ENCODE results near the gene CDH23.

CDH23 gene

GRCh38 chr10:71478173-71478572 lies 81.5 kb downstream of the CDH23 start:
- H3K4me3 ChIP-seq (ENCODE audit: low read depth, low read length) = no peak overlapping the region
- DNase-seq (ENCODE audit: low read depth) = no peak
- in situ Hi-C loops (cut with HindIII; ENCODE audit: low sequenced_read_pairs) = no loop called here
- no peak for TF ChIP-seq CTCF (IDR thresholded peaks at IDR 0.05; ENCODE audit: low read depth, low read length, missing control alignments)

DNA sequence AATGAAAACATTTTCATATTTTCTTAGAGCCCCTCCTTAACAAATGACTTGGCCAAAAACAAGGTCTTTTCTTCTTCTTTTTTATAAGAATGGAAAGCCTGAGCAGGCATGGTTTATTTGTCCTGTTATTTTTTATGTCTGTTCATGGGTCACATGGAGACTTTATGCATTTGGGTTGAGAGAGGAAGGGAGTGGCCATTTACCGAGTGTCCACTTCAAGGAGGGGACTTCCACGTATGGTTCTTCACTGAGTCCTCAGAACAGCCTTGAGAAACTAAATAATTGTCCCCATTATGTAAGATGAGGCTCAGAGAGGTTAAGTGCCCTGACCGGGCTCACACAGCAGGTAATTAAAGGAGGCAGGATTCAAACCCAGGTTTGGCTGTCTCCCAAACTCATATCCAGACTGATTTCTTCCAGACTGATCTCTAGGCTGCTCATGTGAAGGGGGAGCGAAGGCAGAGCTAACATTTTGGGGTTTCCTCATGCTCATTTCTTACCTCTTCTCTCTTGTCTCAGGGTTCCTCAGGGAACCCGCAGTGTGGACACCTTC lies 82.2 kb downstream of the CDH23 start:
- no peak overlapping the region for H3K4me3 ChIP-seq (ENCODE audit: low read depth, low read length)
- in situ Hi-C loops (cut with HindIII; ENCODE audit: low sequenced_read_pairs) = no loop called here
- no peak for TF ChIP-seq CTCF (IDR thresholded peaks at IDR 0.05; ENCODE audit: low read depth, low read length, missing control alignments)
- DNase-seq (ENCODE audit: low read depth) = no peak

DNA sequence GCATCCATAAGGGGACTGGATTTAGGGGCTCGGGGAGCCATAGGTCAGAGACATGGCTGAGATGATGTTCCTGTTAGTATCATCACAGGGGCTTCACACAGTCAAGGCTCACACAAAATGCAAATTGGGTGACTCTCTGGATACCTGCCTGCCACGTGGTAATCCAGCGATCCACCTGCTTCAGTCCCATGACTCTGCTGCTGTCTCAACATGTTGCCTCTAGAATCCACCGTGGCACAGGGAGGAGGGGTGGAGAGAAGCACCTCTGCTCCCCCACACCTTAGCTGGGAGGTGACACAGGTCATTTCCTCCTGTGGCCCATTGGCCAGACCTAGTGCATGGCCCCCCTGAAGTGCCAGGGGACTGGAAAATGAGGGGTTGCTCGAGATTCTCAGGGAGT lies 83.1 kb downstream of the CDH23 start:
- TF ChIP-seq CTCF (IDR thresholded peaks at IDR 0.05; ENCODE audit: low read depth, low read length, missing control alignments) = no peak
- no peak overlapping the region for H3K4me3 ChIP-seq (ENCODE audit: low read depth, low read length)
- in situ Hi-C loops (cut with HindIII; ENCODE audit: low sequenced_read_pairs) = no loop called here
- no peak for DNase-seq (ENCODE audit: low read depth)

DNA sequence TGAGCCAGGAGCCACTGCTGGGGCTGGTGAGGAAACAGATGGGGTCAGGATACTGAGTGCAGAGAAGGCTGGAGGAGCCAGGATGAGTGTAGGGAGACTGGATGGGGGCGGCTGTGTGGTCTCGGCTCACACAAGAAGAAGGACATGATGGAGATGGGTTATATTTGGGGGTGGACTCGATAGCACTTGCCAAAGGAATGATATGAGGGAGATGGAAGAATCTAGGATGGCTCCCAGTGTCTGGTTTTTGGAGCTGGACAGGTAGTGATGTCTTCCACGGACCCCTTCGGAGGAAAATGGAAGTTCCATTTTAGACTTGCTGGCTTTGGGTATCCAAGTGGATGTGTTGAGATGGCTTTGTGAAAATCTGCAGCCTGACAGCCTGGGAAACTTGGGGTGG lies 83.9 kb downstream of the CDH23 start:
- no peak overlapping the region for H3K4me3 ChIP-seq (ENCODE audit: low read depth, low read length)
- no peak for DNase-seq (ENCODE audit: low read depth)
- in situ Hi-C loops (cut with HindIII; ENCODE audit: low sequenced_read_pairs) = no loop called here
- TF ChIP-seq CTCF (IDR thresholded peaks at IDR 0.05; ENCODE audit: low read depth, low read length, missing control alignments) = no peak

DNA sequence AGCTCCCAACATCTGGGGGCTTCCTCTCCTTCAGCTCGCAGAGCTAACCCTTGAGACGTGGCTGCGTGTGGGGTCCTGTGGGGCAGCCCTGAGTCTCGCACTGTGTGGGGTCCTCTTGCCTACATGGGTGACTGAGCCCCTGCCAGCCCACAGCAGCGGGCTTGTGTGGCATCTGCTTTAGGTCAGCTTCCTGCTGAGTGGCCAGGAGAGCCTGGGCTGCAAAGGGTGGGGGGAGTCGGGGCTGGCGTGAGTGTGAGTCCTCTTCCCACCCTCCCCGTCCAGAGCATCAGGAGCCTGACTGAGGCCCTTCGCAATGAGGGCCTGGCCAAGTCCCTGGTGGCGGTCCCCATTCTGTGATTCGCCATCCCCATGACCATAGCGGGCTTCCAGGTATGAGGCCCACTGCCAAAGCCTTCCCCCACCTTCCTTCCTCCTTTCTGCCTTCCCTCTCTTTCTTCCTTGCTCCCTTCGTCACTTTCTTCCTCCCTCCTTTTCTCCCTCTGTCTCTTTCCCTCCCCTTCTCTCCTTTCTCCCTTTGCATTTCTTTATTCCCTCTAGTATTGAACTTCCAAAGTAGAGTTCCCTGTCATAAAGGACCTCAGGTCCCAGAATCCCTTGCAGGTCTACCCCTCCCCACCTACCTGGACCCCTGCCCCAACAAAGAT lies 85.2 kb downstream of the CDH23 start:
- no peak for DNase-seq (ENCODE audit: low read depth)
- in situ Hi-C loops (cut with HindIII; ENCODE audit: low sequenced_read_pairs) = no loop called here
- TF ChIP-seq CTCF (IDR thresholded peaks at IDR 0.05; ENCODE audit: low read depth, low read length, missing control alignments) = no peak
- no peak overlapping the region for H3K4me3 ChIP-seq (ENCODE audit: low read depth, low read length)

- H3K4me3 ChIP-seq (ENCODE audit: low read depth, low read length) = no peak overlapping the region
- TF ChIP-seq CTCF (IDR thresholded peaks at IDR 0.05; ENCODE audit: low read depth, low read length, missing control alignments) = no peak
- in situ Hi-C loops (cut with HindIII; ENCODE audit: low sequenced_read_pairs) = no loop called here
Measured at GRCh38 chr10:71482620-71483019, 85.9 kb downstream of the CDH23 start.

More at GRCh38 chr10:71482620-71483019, 85.9 kb downstream of the CDH23 start:
- DNase-seq (ENCODE audit: low read depth) = no peak

All from astrocyte of the cerebellum (primary cell).